GM19372 (cell line): ENCODE results near the gene PRKCE.
A peak's percentile ranks its signal among the peaks of the same experiment; 100 is the strongest.
"Not testable (repeated sequence)": the region's sequence is repeated elsewhere in the genome, so short reads cannot be mapped to it uniquely, and the experiment has no call there.

Experiments used
- ATAC-seq: cut with Tn5 transposase; IDR thresholded peaks from one replicate; pipeline ENCODE4 v1.9.1; 2021; ENCODE audit warnings: mild to moderate bottlenecking, low read depth, moderate library complexity; ENCODE audit not compliant: unreplicated experiment

PRKCE gene

GRCh38 chr2:45879406-45879805 is 227.9 kb downstream of the PRKCE start:
- ATAC-seq, result no peak

- no peak for ATAC-seq
Measured at GRCh38 chr2:45879936-45880335, 228.5 kb downstream of the PRKCE start.

GRCh38 chr2:45881970-45882581 is 230.6 kb downstream of the PRKCE start:
- no peak for ATAC-seq

GRCh38 chr2:45882707-45883602 is 231.5 kb downstream of the PRKCE start:
- no peak for ATAC-seq

GRCh38 chr2:45883603-45884000 is 232.1 kb downstream of the PRKCE start:
- no peak for ATAC-seq

- ATAC-seq, result no peak
Measured at GRCh38 chr2:45884126-45884525, 232.7 kb downstream of the PRKCE start.

GRCh38 chr2:45885171-45885621 is 233.7 kb downstream of the PRKCE start:
- no peak for ATAC-seq

GRCh38 chr2:45886171-45886663 is 234.7 kb downstream of the PRKCE start:
- no peak for ATAC-seq

- ATAC-seq, result no peak
Measured at GRCh38 chr2:45888167-45888566, 236.7 kb downstream of the PRKCE start.

GRCh38 chr2:45888641-45889040 is 237.2 kb downstream of the PRKCE start:
- no peak for ATAC-seq

- peak; percentile 82 for ATAC-seq
Measured at GRCh38 chr2:45889053-45889452, 237.6 kb downstream of the PRKCE start.

GRCh38 chr2:45889620-45890370 is 238.3 kb downstream of the PRKCE start:
- ATAC-seq, result no peak

GRCh38 chr2:45890371-45890646 is 238.8 kb downstream of the PRKCE start:
- not testable (repeated sequence) for ATAC-seq

GRCh38 chr2:45890819-45891218 is 239.3 kb downstream of the PRKCE start:
- ATAC-seq, result no peak

- no peak for ATAC-seq
Measured at GRCh38 chr2:45891719-45892424, 240.4 kb downstream of the PRKCE start.

- no peak for ATAC-seq
Measured at GRCh38 chr2:45892425-45892745, 240.9 kb downstream of the PRKCE start.

- no peak for ATAC-seq
Measured at GRCh38 chr2:45892757-45893156, 241.3 kb downstream of the PRKCE start.

- ATAC-seq, result no peak
Measured at GRCh38 chr2:45894211-45894610, 242.7 kb downstream of the PRKCE start.

- no peak for ATAC-seq
Measured at GRCh38 chr2:45895241-45895861, 243.9 kb downstream of the PRKCE start.

- ATAC-seq, result no peak
Measured at GRCh38 chr2:45896311-45896710, 244.8 kb downstream of the PRKCE start.
